ENCODE results near the gene LRRK1.
"Not testable (repeated sequence)": the region's sequence is repeated elsewhere in the genome, so short reads cannot be mapped to it uniquely, and the experiment has no call there.

The LRRK1 gene

DNA sequence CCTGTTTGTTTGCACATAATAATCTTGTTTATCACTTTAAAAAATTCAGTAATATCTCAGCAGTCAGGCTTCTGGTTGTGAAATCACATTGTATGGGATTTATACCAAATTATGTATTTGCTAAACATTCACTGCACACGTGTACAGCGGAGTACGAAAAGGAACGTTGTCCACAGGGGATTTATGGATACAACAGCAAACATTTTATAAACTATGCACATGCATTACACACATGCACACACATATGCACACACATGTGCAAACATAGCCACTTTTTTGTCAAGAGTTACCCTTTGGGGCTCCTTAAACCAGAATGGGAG is 150.5 kb downstream of the LRRK1 start:
- no peak for DNase-seq (ENCODE audit: low read depth in 3 of 3)

DNA sequence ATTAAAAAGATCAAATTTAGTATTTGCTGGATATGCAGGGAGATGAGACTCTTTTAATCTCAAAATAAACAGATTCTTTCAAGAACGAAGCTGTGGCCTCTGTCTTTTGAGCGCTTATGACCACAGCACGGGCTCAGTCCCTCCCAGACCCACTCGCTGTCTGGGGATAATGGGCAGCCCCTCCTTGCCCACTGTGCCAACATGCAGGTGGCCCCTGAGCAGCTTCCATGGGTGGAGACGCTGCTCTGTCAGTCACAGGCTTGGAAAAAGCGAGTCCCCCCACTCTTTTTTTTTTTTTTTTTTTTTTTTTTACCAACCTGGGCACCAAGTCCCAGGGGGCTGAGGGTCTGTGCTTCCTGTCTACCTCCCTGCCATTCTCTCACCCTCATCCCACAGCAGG is 150.9 kb downstream of the LRRK1 start:
- no peak for DNase-seq (ENCODE audit: low read depth in 3 of 3)

DNA sequence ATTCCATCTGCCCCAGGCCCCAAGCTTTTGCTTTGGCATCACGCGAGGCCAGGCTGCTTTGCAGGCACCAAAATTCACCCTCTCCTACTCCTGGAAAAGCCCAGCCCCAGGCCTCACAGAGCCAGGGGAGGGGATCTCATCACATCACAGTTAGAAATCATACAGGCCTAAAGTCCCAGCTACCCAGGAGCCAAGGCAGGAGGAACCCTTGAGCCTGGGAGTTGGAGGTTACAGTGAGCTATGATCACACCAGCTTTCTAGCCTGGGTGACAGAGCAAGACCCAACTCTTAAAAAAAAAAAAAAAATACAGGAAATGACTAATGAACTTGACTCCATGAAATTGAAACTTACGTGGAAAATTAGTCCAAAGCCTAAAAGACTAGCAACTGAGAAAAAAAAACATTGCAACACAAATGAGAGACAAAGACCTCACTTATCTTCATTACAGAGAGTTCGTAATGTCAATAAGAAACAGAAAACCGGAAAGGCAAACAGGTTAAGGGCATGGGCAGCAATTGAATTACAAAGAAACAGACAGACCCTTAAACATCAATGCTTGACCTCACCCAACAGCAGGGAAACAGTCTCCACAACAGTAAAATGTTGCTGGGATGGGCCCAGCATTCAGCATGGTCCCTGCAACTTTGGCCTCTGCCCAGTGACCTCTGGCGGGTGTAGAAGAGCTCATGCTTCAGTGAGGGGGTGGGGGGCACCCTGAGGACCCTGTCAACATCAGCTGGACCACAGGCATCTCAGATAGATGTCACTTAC is 151.5 kb downstream of the LRRK1 start:
- DNase-seq (ENCODE audit: low read depth in 3 of 3), result no peak

- no peak for DNase-seq (ENCODE audit: low read depth in 3 of 3)
These were observed 152.5 kb downstream of the LRRK1 start for GRCh38 chr15:101071651-101072050.

- not testable (repeated sequence) for DNase-seq (ENCODE audit: low read depth in 3 of 3)
These were observed 153.1 kb downstream of the LRRK1 start for GRCh38 chr15:101072235-101072634.

GRCh38 chr15:101077806-101078668 is 158.9 kb downstream of the LRRK1 start:
- DNase-seq (ENCODE audit: low read depth in 3 of 3), result not testable (repeated sequence)

- DNase-seq (ENCODE audit: low read depth in 3 of 3), result no peak
These were observed 159.6 kb downstream of the LRRK1 start for GRCh38 chr15:101078669-101079323.

DNA sequence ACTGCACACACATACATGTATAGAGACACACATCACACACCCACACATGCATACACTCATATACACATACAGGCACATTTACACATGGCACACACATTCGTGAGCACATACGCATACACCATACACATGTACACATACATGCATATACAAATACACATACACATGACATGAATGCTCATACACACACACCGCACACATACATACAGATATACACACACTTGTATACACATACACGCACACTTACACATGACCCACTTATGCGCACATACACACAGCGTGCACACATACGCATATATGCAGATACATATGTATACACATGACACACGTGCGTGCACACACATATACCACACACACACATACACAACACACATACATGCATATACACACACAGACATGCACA is 162.7 kb downstream of the LRRK1 start:
- DNase-seq (ENCODE audit: low read depth in 3 of 3), result no peak

DNA sequence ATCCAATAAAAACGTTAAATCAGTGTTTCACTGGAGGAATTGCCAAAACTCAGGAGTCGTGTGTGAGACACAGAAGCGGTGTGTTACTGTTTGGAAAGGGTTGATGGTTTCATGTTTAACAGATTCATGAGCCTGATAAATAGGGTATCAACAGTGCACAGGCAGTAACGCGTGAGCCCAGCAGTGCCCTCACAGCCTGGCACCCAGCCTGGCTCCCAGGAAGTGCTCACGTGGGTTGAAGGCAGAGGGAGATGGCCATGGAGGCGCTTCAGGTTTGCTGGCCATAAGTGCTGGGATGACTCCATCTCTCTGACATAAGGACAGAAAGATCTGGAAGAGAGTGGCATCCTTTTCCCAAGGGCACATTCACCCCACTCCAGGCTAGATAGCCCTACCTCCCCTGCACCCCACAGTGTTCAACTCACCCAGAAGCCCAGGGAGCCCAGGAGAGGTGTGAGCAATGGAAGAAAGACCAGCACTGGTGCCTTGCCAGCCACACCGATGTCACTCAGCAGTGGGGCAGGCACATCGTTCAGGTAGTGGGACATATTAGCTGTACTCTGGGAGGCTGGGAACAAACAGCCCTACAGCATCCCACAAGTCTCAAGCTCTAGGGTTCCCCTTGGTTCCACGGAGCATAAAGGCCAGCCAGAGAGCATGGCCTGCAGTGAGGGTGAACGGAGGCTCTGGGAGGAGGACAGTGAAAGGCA is 164.3 kb downstream of the LRRK1 start:
- no peak for DNase-seq (ENCODE audit: low read depth in 3 of 3)

- DNase-seq (ENCODE audit: low read depth in 3 of 3), result no peak
These were observed 165.6 kb downstream of the LRRK1 start for GRCh38 chr15:101084801-101085200.

DNA sequence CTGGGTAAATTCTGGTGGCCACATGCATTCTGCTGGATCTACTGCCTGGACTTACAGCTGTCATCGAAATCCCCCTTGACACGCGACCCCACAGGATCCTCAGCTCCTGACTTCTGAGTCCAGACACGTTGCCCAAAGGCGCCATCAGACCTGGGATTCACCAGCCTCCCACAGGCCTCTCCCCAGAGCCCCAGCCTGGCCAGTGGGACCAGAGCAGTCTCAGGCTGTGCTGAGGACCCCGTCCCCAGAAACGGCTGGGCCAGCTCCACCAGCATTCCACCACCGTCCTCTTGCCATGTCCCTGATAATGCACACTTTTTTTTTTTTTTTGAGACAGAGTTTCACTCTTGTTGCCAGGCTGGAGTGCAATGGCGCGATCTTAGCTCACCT is 166.1 kb downstream of the LRRK1 start:
- no peak for DNase-seq (ENCODE audit: low read depth in 3 of 3)

- no peak for DNase-seq (ENCODE audit: low read depth in 3 of 3)
These were observed 167.4 kb downstream of the LRRK1 start for GRCh38 chr15:101086394-101087171.

DNA sequence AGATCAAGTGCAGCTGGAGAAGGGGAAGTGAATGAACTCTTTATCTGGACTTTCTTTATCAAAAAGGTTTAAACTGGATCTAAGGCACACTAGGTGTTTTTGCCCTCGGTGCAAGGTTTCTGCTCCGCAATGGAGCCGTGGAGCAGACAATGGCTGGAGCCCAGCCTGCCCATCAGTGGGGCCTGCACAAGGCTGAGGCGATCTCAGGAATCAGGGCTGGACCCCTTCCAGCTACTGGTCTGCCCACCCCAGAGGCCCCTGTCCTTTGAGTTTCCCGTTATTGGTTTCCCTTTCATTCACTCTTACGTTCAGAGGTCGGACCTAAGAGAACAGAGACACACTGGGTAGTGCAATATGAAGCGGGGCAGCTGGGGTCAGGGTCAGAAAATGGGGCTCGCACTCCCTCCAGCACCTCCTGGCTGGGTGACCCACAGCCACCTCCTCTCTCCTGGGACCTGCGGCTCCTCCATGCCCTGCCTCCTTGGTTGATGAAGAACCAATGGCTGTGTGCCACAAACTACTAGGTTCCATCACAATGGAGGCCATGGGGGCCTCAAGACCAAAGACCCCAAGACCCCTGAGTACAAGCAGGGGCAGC is 168.1 kb downstream of the LRRK1 start:
- DNase-seq (ENCODE audit: low read depth in 3 of 3), result no peak

GRCh38 chr15:101088271-101088670 is 169.1 kb downstream of the LRRK1 start:
- DNase-seq (ENCODE audit: low read depth in 3 of 3), result no peak

- peak; percentile 64 to 80 (median 69) for DNase-seq (ENCODE audit: low read depth in 3 of 3)
These were observed 169.8 kb downstream of the LRRK1 start for GRCh38 chr15:101088788-101089578.

DNA sequence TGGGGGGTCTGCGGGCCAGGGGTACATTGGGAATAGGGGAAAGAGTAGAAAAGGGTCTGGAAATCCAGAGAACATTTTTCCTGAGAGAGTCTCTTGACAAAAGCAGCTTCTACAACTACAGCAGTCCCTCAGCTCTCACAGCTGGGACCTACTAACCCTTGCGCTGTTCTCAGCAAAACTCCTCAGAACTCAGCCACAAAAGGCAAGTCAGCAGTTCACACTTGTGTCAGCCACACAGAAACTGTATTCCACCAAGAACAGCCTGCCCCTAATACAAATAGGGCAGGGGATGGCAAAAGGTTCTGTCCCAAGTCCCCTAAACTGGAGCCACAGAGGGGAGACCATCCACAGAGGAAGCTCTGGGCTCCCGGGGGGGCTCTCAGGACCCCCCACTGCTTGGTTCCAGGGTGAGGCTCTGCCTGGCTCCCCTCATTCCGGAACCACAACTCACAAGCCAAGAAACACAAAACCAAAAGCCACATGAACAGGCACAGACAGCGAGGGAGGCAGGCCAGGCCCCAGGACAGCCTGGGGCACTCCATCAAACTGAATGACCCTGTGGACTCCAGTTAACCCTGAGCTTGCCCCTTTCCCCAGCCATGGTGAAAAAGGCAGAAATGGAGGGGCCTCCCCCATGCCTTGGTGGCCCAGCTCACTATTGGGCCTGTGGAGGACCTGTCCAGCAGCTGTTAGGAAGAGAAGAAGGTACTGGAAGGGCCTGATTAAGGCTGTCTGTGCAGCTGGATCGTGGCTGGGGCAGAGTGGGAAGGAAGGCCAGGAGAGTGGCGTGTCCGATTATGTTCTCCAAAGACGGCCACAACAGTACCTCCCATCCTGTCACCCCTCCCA is 170.6 kb downstream of the LRRK1 start:
- no peak for DNase-seq (ENCODE audit: low read depth in 3 of 3)

- no peak for DNase-seq (ENCODE audit: low read depth in 3 of 3)
These were observed 171.3 kb downstream of the LRRK1 start for GRCh38 chr15:101090428-101090790.

- DNase-seq (ENCODE audit: low read depth in 3 of 3), result no peak
These were observed 172.2 kb downstream of the LRRK1 start for GRCh38 chr15:101091080-101092017.
